K562 (cell line): ENCODE results near the gene SCARF1. TPM values are rescaled to one million over a fixed set of nuclear protein-coding genes. Genes with fewer than 3 reads are reported as not detected.

Experiments used
- ATF7 ChIP-seq: fragments of 450-650 bp; IDR thresholded peaks from 2 replicates; pipeline ENCODE4 v1.7.1; 2014; ENCODE audit warnings: mild to moderate bottlenecking, moderate library complexity
- BACH1 ChIP-seq: fragments of 200-800 bp; sonication (Bioruptor generic); IDR thresholded peaks from 2 replicates; pipeline ENCODE4 v1.6.1; 2016; ENCODE audit warnings: missing genetic modification characterization, missing compliant biosample characterization
- CBX5 ChIP-seq: IDR thresholded peaks from 2 replicates; pipeline ENCODE4 v1.6.1; 2014; ENCODE audit warnings: low read depth, borderline replicate concordance
- CCNT2 ChIP-seq: IDR thresholded peaks from 2 replicates; pipeline ENCODE4 v1.6.1; 2011; ENCODE audit warnings: borderline replicate concordance, low read depth, mild to moderate bottlenecking, moderate library complexity, mixed read lengths, low read length; ENCODE audit not compliant: insufficient read length; ENCODE audit errors: extremely low read depth
- FIP1L1 ChIP-seq: fragments of 200-400 bp; formaldehyde crosslinking; IDR thresholded peaks from 2 replicates; pipeline ENCODE4 v1.6.1; 2018; ENCODE audit warnings: mild to moderate bottlenecking, low read depth, low read length; ENCODE audit not compliant: poor library complexity, severe bottlenecking
- GABPA ChIP-seq: fragments of 200-800 bp; sonication (Bioruptor generic); conservative IDR thresholded peaks from 2 replicates; pipeline ENCODE4 v1.6.1; 2016; ENCODE audit warnings: low read depth, missing genetic modification characterization, missing compliant biosample characterization
- KDM5B ChIP-seq: fragments of 200-600 bp; sonication (generic); IDR thresholded peaks from 2 replicates; pipeline ENCODE4 v1.6.1; 2012; ENCODE audit warnings: low read depth, mild to moderate bottlenecking, moderate library complexity, low read length, control low read depth, inconsistent platforms; ENCODE audit not compliant: insufficient replicate concordance
- MAX ChIP-seq: sonication (generic); formaldehyde crosslinking; IDR thresholded peaks from 2 replicates; pipeline ENCODE4 v1.9.0; 2022; ENCODE audit warnings: mild to moderate bottlenecking, missing genetic modification reagents
- NFYB ChIP-seq: IDR thresholded peaks from 2 replicates; pipeline ENCODE4 v1.6.1; 2011; ENCODE audit warnings: mild to moderate bottlenecking, moderate library complexity; ENCODE audit not compliant: insufficient read length; ENCODE audit errors: extremely low read depth
- NONO ChIP-seq, 2 experiments: fragments of 200-400 bp in 1 of 2; fragments of 450-650 bp in 1 of 2; formaldehyde crosslinking in 1 of 2; IDR thresholded peaks; 2 replicates each; pipeline ENCODE4 v1.6.1; 2017; ENCODE audit warnings: low read depth in 2 of 2, mild to moderate bottlenecking in 2 of 2, moderate library complexity in 2 of 2, low read length in 1 of 2
- NRF1 ChIP-seq, 2 experiments: fragments of 450-650 bp; IDR thresholded peaks in 1 of 2; conservative IDR thresholded peaks in 1 of 2; 2 replicates each; pipeline ENCODE4 v1.6.1; 2014; ENCODE audit warnings: mild to moderate bottlenecking in 2 of 2
- NUFIP1 ChIP-seq: fragments of 450-650 bp; IDR thresholded peaks from 2 replicates; pipeline ENCODE4 v1.6.1; 2018; ENCODE audit not compliant: partially characterized antibody
- PCBP1 ChIP-seq: fragments of 200-400 bp; formaldehyde crosslinking; IDR thresholded peaks from 2 replicates; pipeline ENCODE4 v1.6.1; 2018; ENCODE audit warnings: mild to moderate bottlenecking, low read depth, low read length; ENCODE audit not compliant: poor library complexity, severe bottlenecking
- PHF20 ChIP-seq: fragments of 450-650 bp; IDR thresholded peaks from 2 replicates; pipeline ENCODE4 v1.6.1; 2018; ENCODE audit not compliant: partially characterized antibody
- POLR2A ChIP-seq: fragments of 450-650 bp; conservative IDR thresholded peaks from 2 replicates; pipeline ENCODE4 v1.6.1; 2016
- POLR2B ChIP-seq: fragments of 450-650 bp; IDR thresholded peaks from 2 replicates; pipeline ENCODE4 v1.6.1; 2018; ENCODE audit warnings: low read depth; ENCODE audit not compliant: partially characterized antibody
- SMAD2 ChIP-seq: fragments of 150-350 bp; IDR thresholded peaks from 2 replicates; pipeline ENCODE4 v1.6.1; 2014; ENCODE audit warnings: low read depth, mild to moderate bottlenecking, low read length
- SMARCA4 ChIP-seq: fragments of 450-650 bp; IDR thresholded peaks from 2 replicates; pipeline ENCODE4 v1.6.1; 2016
- TAF1 ChIP-seq: IDR thresholded peaks from 2 replicates; pipeline ENCODE4 v1.6.1; 2011; ENCODE audit warnings: mild to moderate bottlenecking, low read length, moderate library complexity; ENCODE audit not compliant: insufficient read depth, control insufficient read depth, severe bottlenecking; ENCODE audit errors: extremely low read depth
- TCF3 ChIP-seq: sonication (generic); formaldehyde crosslinking; IDR thresholded peaks from 2 replicates; pipeline ENCODE4 v1.4.0; 2020; ENCODE audit warnings: mild to moderate bottlenecking, missing genetic modification reagents
- U2AF2 ChIP-seq: fragments of 200-400 bp; formaldehyde crosslinking; optimal IDR thresholded peaks from 2 replicates; pipeline ENCODE3; 2017; ENCODE audit warnings: low read depth, mild to moderate bottlenecking, low read length
- ZBTB1 ChIP-seq: sonication (generic); formaldehyde crosslinking; IDR thresholded peaks from 2 replicates; pipeline ENCODE4 v1.8.1; 2023; ENCODE audit warnings: missing genetic modification reagents, low read depth, mild to moderate bottlenecking, borderline replicate concordance
- ZBTB2 ChIP-seq: fragments of 450-650 bp; IDR thresholded peaks from 2 replicates; pipeline ENCODE4 v1.6.1; 2016; ENCODE audit warnings: antibody characterized with exemption
- ZBTB7A ChIP-seq: IDR thresholded peaks from 2 replicates; pipeline ENCODE4 v1.6.1; 2011; ENCODE audit warnings: low read depth, mild to moderate bottlenecking, low read length, moderate library complexity, borderline replicate concordance; ENCODE audit not compliant: control insufficient read depth
- ZFX ChIP-seq: sonication (generic); formaldehyde crosslinking; IDR thresholded peaks from 2 replicates; pipeline ENCODE4 v1.8.0; 2022; ENCODE audit warnings: mild to moderate bottlenecking, missing genetic modification reagents, moderate library complexity
- ZNF174 ChIP-seq: fragments of 250-450 bp; sonication (Bioruptor Pico); IDR thresholded peaks from 2 replicates; pipeline ENCODE4 v1.4.0; 2020; ENCODE audit warnings: mild to moderate bottlenecking
- ZNF217 ChIP-seq: sonication (generic); formaldehyde crosslinking; IDR thresholded peaks from 2 replicates; pipeline ENCODE4 v1.8.0; 2022; ENCODE audit warnings: mild to moderate bottlenecking, missing genetic modification reagents
- ZNF24 ChIP-seq: fragments of 450-650 bp; IDR thresholded peaks from 2 replicates; pipeline ENCODE4 v1.6.1; 2016
- ZNF695 ChIP-seq: fragments of 450-650 bp; formaldehyde crosslinking; IDR thresholded peaks from 2 replicates; pipeline ENCODE4 v1.4.0; 2020; ENCODE audit warnings: mild to moderate bottlenecking, moderate library complexity
- polyA plus RNA-seq, 8 experiments: library from polyadenylated mRNA; depleted of rRNA in 4 of 8; stranded (reverse) in 5 of 8; unstranded in 3 of 8; fragments of >200 nt; fragmentation: Nextera tagmentation in 2 of 8; fragmentation: Illumina TruSeq in 1 of 8; extraction: Ambion mirVana in 2 of 8; extraction: Trizol in 1 of 8; gene quantifications; 2 replicates each; pipeline versions ENCODE4 v1.2.1 to v1.2.3, GENCODE V29; 2011 to 2014; ENCODE audit warnings: inconsistent platforms in 1 of 8, missing spikeins in 1 of 8
- total RNA-seq, 7 experiments: library from RNA; depleted of rRNA in 6 of 7; stranded (reverse); fragments of >200 nt in 6 of 7; fragmentation: Illumina TruSeq in 2 of 7; extraction: Trizol in 2 of 7; gene quantifications; 2 replicates each; pipeline versions ENCODE4 v1.2.1 to v1.2.3, GENCODE V29; 2011 to 2021; ENCODE audit warnings: low replicate concordance in 1 of 7

Gene SCARF1
- total and polyA plus RNA-seq, 9 of the 15 experiments (the other 6 are each of a cell fraction or from before 2014, with no cell fraction given) = 0.04 to 2.1 (median 0.63) TPM

GRCh38 chr17:1684378-1685189 is 39.1 kb upstream of the SCARF1 start, which contains the start of gene PRPF8 (continued):
- TF ChIP-seq ATF7 (peak; percentile 45; the same call in 1 of the 2 replicates), ZBTB7A (no peak), ZFX (CRISPR knock-in tag) (peak; percentile 95), ZNF217 (no peak), CCNT2 (peak; percentile 44), ZNF24 (peak; percentile 92; the same call in 1 of the 2 replicates), POLR2A (peak; percentile 89), TAF1 (peak; percentile 45), SMARCA4 (no peak), ZBTB2 (no peak), POLR2B (peak; percentile 83), U2AF2 (no peak), SMAD2 (no peak), BACH1 (tag) (no peak), CBX5 (no peak), ZNF174 (no peak), PCBP1 (peak; percentile 40), KDM5B (peak; percentile 71), FIP1L1 (peak; percentile 34), NUFIP1 (no peak), GABPA (tag) (peak; percentile 91), TCF3 (0 out of 2 replicates have a peak, but pooled peaks have one; percentile 8), NFYB (peak; percentile 62), ZBTB1 (no peak; the same call in 1 of the 2 replicates), MAX (peak; percentile 48; the same call in 1 of the 2 replicates), NRF1 (conservative IDR thresholded peaks at IDR 0.05 in 1 of 2, IDR thresholded peaks at IDR 0.05 in 1 of 2) (peak; percentile 89 to 91), NONO (IDR thresholded peaks at IDR 0.05; ENCODE audit: low read depth in 2 of 2, low read length in 1 of 2) (peak in 1 of 2 experiments; percentile 80; a peak in 1 of 4 replicates), PHF20 (peak; percentile 68), ZNF695 (CRISPR knock-in tag) (no peak)
